ENCODE measurements around the gene ZNF749. TPM values are rescaled to one million over a fixed set of nuclear protein-coding genes. Genes with fewer than 3 reads are reported as not detected.
A peak's percentile ranks its signal among the peaks of the same experiment; 100 is the strongest.

The ZNF749 gene
- total RNA-seq, 4 donors from 2014 or later, result 3.1 to 11.4 (median 3.9) TPM

- in situ Hi-C loops (cut with MboI; ENCODE audit: low sequenced_read_pairs in 4 of 4), result no loop called here
- ATAC-seq (no peak), DNase-seq (no peak)
- Histone ChIP-seq H3K36me3 (peaks cover 19 to 56% of the 10 kb centered on the region in 2 donors), H3K27me3 (no peaks in the 10 kb centered on the region), H3K9me3 (no peaks in the 10 kb centered on the region), H3K4me1 (no peaks in the 10 kb centered on the region), H3K27ac (no peak overlapping the region), H3K4me3 (no peak overlapping the region)
- TF ChIP-seq CTCF (IDR thresholded peaks at IDR 0.05 in 4 of 5, conservative IDR thresholded peaks at IDR 0.05 in 1 of 5) (no peak), POLR2A (IDR thresholded peaks at IDR 0.05) (no peak)
- intact Hi-C loops (cut with DNase I; ENCODE audit: low total_unique reads), result no loop called here
These were observed 36.3 kb upstream of the ZNF749 start for GRCh38 chr19:57398868-57399267.

- H3K36me3 ChIP-seq, result peaks cover 7 to 15% of the 10 kb centered on the region in 2 donors
- in situ Hi-C loops (cut with MboI; ENCODE audit: low sequenced_read_pairs in 4 of 4), result no loop called here
These were observed 31.2 kb upstream of the ZNF749 start for GRCh38 chr19:57403737-57404563.

GRCh38 chr19:57406516-57407123 is 28.5 kb upstream of the ZNF749 start:
- Histone ChIP-seq H3K36me3 (no peaks in the 10 kb centered on the region), H3K27me3 (no peaks in the 10 kb centered on the region), H3K4me3 (no peak overlapping the region), H3K9me3 (no peaks in the 10 kb centered on the region), H3K27ac (no peak overlapping the region), H3K4me1 (peaks cover 6 to 8% of the 10 kb centered on the region in 2 donors)
- ATAC-seq (peak in 1 of 2 donors; percentile 34), DNase-seq (peak in 1 of 2 donors; percentile 53)
- intact Hi-C loops (cut with DNase I; ENCODE audit: low total_unique reads) (no loop called here), in situ Hi-C loops (cut with MboI; ENCODE audit: low sequenced_read_pairs in 4 of 4) (no loop called here)
- TF ChIP-seq CTCF (IDR thresholded peaks at IDR 0.05 in 4 of 5, conservative IDR thresholded peaks at IDR 0.05 in 1 of 5), result peak in 4 of 5 experiments; percentile 36 to 54 (median 44)
- TF ChIP-seq POLR2A (IDR thresholded peaks at IDR 0.05), result no peak

More at GRCh38 chr19:57403737-57404563, 31.2 kb upstream of the ZNF749 start:
- Histone ChIP-seq H3K27me3 (no peaks in the 10 kb centered on the region), H3K27ac (no peak overlapping the region), H3K9me3 (no peaks in the 10 kb centered on the region), H3K4me1 (no peaks in the 10 kb centered on the region), H3K4me3 (no peak overlapping the region)
- no peak for TF ChIP-seq POLR2A (IDR thresholded peaks at IDR 0.05)
- TF ChIP-seq CTCF (IDR thresholded peaks at IDR 0.05 in 4 of 5, conservative IDR thresholded peaks at IDR 0.05 in 1 of 5), result no peak
- intact Hi-C loops (cut with DNase I; ENCODE audit: low total_unique reads), result no loop called here
- no peak for ATAC-seq
- DNase-seq, result no peak

- Histone ChIP-seq H3K4me3 (peak within 1 kb of the TSS; percentile 83 to 94 (median 92)), H3K9me3 (no peaks in the 10 kb centered on the region), H3K36me3 (peaks cover 0 to 29% of the 10 kb centered on the region in 2 donors), H3K27me3 (no peaks in the 10 kb centered on the region), H3K27ac (peak within 1 kb of the TSS; percentile 78 to 88 (median 84)), H3K4me1 (peaks cover 15 to 21% of the 10 kb centered on the region in 2 donors)
- DNase-seq (peak; percentile 93 to 95), ATAC-seq (peak; percentile 99 to 100)
- intact Hi-C loops (cut with DNase I; ENCODE audit: low total_unique reads) (loop anchor here (1.0 to 2.0 kb wide), 4 partner anchors 21 to 131 kb away; partner anchors contain the start of genes TRAPPC2B, ZNF460, ZNF547 and ZNF749), in situ Hi-C loops (cut with MboI; ENCODE audit: low sequenced_read_pairs in 4 of 4) (no loop called here)
- no peak for TF ChIP-seq CTCF (IDR thresholded peaks at IDR 0.05 in 4 of 5, conservative IDR thresholded peaks at IDR 0.05 in 1 of 5)
- TF ChIP-seq POLR2A (IDR thresholded peaks at IDR 0.05), result peak; percentile 20 to 47
These were observed 24.1 kb upstream of the ZNF749 start, which contains the start of gene ZNF17 for GRCh38 chr19:57410877-57411671. Gene ZNF17 (plus strand): TSS chr19:57411161. CDS start chr19:57413616, 2,455 bp downstream.
